Choroid plexus epithelial cell (primary cell): ENCODE results near the gene STAT1.

Experiments
- DNase-seq: peaks from one replicate; pipeline ENCODE4 v3.0.0-alpha.2; 2010; ENCODE audit warnings: low read depth
- H3K4me3 ChIP-seq: 2 replicates; pipeline ENCODE4 v1.5.1; 2011; ENCODE audit warnings: low read depth, mild to moderate bottlenecking, control low read depth, low read length, moderate library complexity
- CTCF ChIP-seq: conservative IDR thresholded peaks from 2 replicates; pipeline ENCODE4 v1.5.1; 2011; ENCODE audit warnings: low read depth, mild to moderate bottlenecking, control low read depth, inconsistent platforms, low read length, moderate library complexity

STAT1 gene

GRCh38 chr2:191043438-191043837 lies 29.5 kb upstream of the STAT1 start:
- DNase-seq, result peak; percentile 26
- no peak for TF ChIP-seq CTCF
- no peak overlapping the region for H3K4me3 ChIP-seq

GRCh38 chr2:191041418-191042161 lies 27.6 kb upstream of the STAT1 start:
- DNase-seq, result peak; percentile 67
- no peak overlapping the region for H3K4me3 ChIP-seq
- no peak for TF ChIP-seq CTCF

- no peak overlapping the region for H3K4me3 ChIP-seq
- no peak for DNase-seq
- no peak for TF ChIP-seq CTCF
Observed at GRCh38 chr2:191039616-191040015, 25.6 kb upstream of the STAT1 start.

GRCh38 chr2:191038741-191039140 lies 24.8 kb upstream of the STAT1 start:
- no peak for TF ChIP-seq CTCF
- H3K4me3 ChIP-seq, result no peak overlapping the region
- peak; percentile 74 for DNase-seq

- peak; percentile 72 for DNase-seq
- no peak for TF ChIP-seq CTCF
- no peak overlapping the region for H3K4me3 ChIP-seq
Observed at GRCh38 chr2:191038241-191038725, 24.3 kb upstream of the STAT1 start.

- TF ChIP-seq CTCF, result no peak
- DNase-seq, result no peak
- H3K4me3 ChIP-seq, result no peak overlapping the region
Observed at GRCh38 chr2:191037351-191037750, 23.4 kb upstream of the STAT1 start.

GRCh38 chr2:191036363-191036762 lies 22.4 kb upstream of the STAT1 start:
- no peak for TF ChIP-seq CTCF
- no peak for DNase-seq
- H3K4me3 ChIP-seq, result no peak overlapping the region
